CD14-positive monocyte (primary cell): Measurements from ENCODE around the gene MVB12B. TPM values are rescaled to one million over a fixed set of nuclear protein-coding genes. Genes with fewer than 3 reads are reported as not detected.

Experiments used
- DNase-seq, 3 donors: peaks; one replicate each; pipeline ENCODE4 v3.0.0-alpha.2; 2011 to 2022
- H2AFZ ChIP-seq: 2 replicates; pipeline ENCODE4 v1.6.0; 2012; ENCODE audit warnings: mild to moderate bottlenecking, low read depth, low read length, inconsistent platforms; ENCODE audit not compliant: insufficient read depth, poor library complexity, severe bottlenecking
- H3K27ac ChIP-seq, 2 donors: 1 replicate in 1 of 2; 2 replicates in 1 of 2; pipeline ENCODE4 v1.5.1; 2012 to 2013; ENCODE audit warnings: low read length in 2 of 2, control low read depth in 1 of 2, inconsistent platforms in 1 of 2, low read depth in 1 of 2, mild to moderate bottlenecking in 1 of 2
- H3K27me3 ChIP-seq, 2 donors: one replicate each; pipeline versions ENCODE4 v1.6.0 to v1.6.1; 2011 to 2013; ENCODE audit warnings: low read length in 2 of 2; ENCODE audit not compliant: control insufficient read depth in 2 of 2, insufficient read depth in 2 of 2
- H3K36me3 ChIP-seq, 2 donors: replicated peaks in 1 of 2; 1 replicate in 1 of 2; 2 replicates in 1 of 2; pipeline versions ENCODE4 v1.5.1 to v1.6.1; 2012 to 2013; ENCODE audit warnings: low read length in 2 of 2, control low read depth in 1 of 2, inconsistent platforms in 1 of 2, mild to moderate bottlenecking in 1 of 2; ENCODE audit not compliant: insufficient read depth in 2 of 2, control insufficient read depth in 1 of 2
- H3K4me1 ChIP-seq, 2 donors: 1 replicate in 1 of 2; 2 replicates in 1 of 2; pipeline versions ENCODE4 v1.5.1 to v1.6.1; 2012 to 2013; ENCODE audit warnings: low read length in 2 of 2, control low read depth in 1 of 2, inconsistent platforms in 1 of 2, mild to moderate bottlenecking in 1 of 2, moderate library complexity in 1 of 2; ENCODE audit not compliant: insufficient read depth in 2 of 2, control insufficient read depth in 1 of 2
- H3K4me2 ChIP-seq: replicated peaks from 2 replicates; pipeline ENCODE3; 2012; ENCODE audit warnings: low read length, moderate library complexity, mild to moderate bottlenecking; ENCODE audit not compliant: poor library complexity, severe bottlenecking; ENCODE audit errors: extremely low read depth
- H3K4me3 ChIP-seq, 3 experiments: fragments of 200-600 bp in 1 of 3; sonication (generic) in 1 of 3; replicated peaks in 1 of 3; 1 replicate in 2 of 3; 2 replicates in 1 of 3; pipeline ENCODE4 v1.5.1; 2011 to 2013; ENCODE audit warnings: low read length in 3 of 3, mild to moderate bottlenecking in 3 of 3, control low read depth in 2 of 3, low read depth in 2 of 3, inconsistent platforms in 1 of 3, moderate library complexity in 1 of 3
- H3K79me2 ChIP-seq: 2 replicates; pipeline ENCODE4 v1.6.0; 2012; ENCODE audit warnings: mild to moderate bottlenecking, control low read depth, inconsistent platforms, low read length, moderate library complexity; ENCODE audit not compliant: insufficient read depth
- H3K9ac ChIP-seq: 2 replicates; pipeline ENCODE4 v1.6.0; 2017; ENCODE audit warnings: low read length, mild to moderate bottlenecking; ENCODE audit not compliant: insufficient read depth, poor library complexity, severe bottlenecking
- H3K9me3 ChIP-seq, 2 donors: replicated peaks in 1 of 2; 1 replicate in 1 of 2; 2 replicates in 1 of 2; pipeline versions ENCODE4 v1.5.1 to v1.6.1; 2012 to 2013; ENCODE audit warnings: low read length in 2 of 2, control low read depth in 1 of 2; ENCODE audit not compliant: control insufficient read depth in 1 of 2, insufficient read depth in 1 of 2
- H4K20me1 ChIP-seq: 2 replicates; pipeline ENCODE4 v1.6.0; 2012; ENCODE audit warnings: mild to moderate bottlenecking, low read length, control low read depth, moderate library complexity; ENCODE audit not compliant: insufficient read depth
- H3K27ac Mint-ChIP-seq, 7 donors: one replicate each; pipeline ENCODE4 v1.8.0; 2020; ENCODE audit warnings: mild to moderate bottlenecking in 7 of 7, mixed read lengths in 7 of 7, moderate library complexity in 6 of 7, inconsistent platforms in 2 of 7
- H3K27me3 Mint-ChIP-seq, 3 donors: one replicate each; pipeline ENCODE4 v1.8.0; 2021 to 2022; ENCODE audit warnings: low read depth in 3 of 3, mild to moderate bottlenecking in 3 of 3, mixed read lengths in 3 of 3, moderate library complexity in 3 of 3, inconsistent platforms in 1 of 3
- H3K36me3 Mint-ChIP-seq, 2 donors: one replicate each; pipeline ENCODE4 v1.8.0; 2020; ENCODE audit warnings: mixed read lengths in 2 of 2, inconsistent platforms in 1 of 2, mild to moderate bottlenecking in 1 of 2
- H3K4me1 Mint-ChIP-seq: one replicate; pipeline ENCODE4 v1.8.0; 2020; ENCODE audit warnings: mild to moderate bottlenecking, mixed read lengths
- H3K4me3 Mint-ChIP-seq, 2 donors: one replicate each; pipeline ENCODE4 v1.8.0; 2020; ENCODE audit warnings: mild to moderate bottlenecking in 2 of 2, mixed read lengths in 2 of 2, moderate library complexity in 1 of 2
- H3K9me3 Mint-ChIP-seq, 7 donors: one replicate each; pipeline ENCODE4 v1.8.0; 2020 to 2022; ENCODE audit warnings: mixed read lengths in 7 of 7, mild to moderate bottlenecking in 6 of 7, moderate library complexity in 6 of 7, inconsistent platforms in 2 of 7
- WGBS: methylation state at CpG from one replicate; pipeline ENCODE4 v1.1.5; 2013; ENCODE audit warnings: missing lambda C conversion rate; ENCODE audit not compliant: insufficient coverage; 5-methylcytosine and 5-hydroxymethylcytosine counted together
- intact Hi-C, 2 donors: fragments of 100-400 bp; cut with micrococcal nuclease; formaldehyde crosslinking; loops; one replicate each; pipeline versions ENCODE4 v1.15.0 to v1.15.1; 2023
- polyA plus RNA-seq, 3 donors: library from polyadenylated mRNA; depleted of rRNA in 1 of 3; unstranded in 2 of 3; stranded (reverse) in 1 of 3; fragments of 300-500 nt in 2 of 3; fragments of >200 nt in 1 of 3; fragmentation: Illumina TruSeq in 2 of 3; gene quantifications; 1 replicate in 2 of 3; 2 replicates in 1 of 3; pipeline ENCODE4 v1.2.3, GENCODE V29; 2012 to 2021
- TF ChIP-seq, protein P1 (sequence below): fragments of 200-600 bp; IDR thresholded peaks from one replicate; pipeline ENCODE4 v1.8.0; 2022; ENCODE audit warnings: antibody characterized with exemption, mild to moderate bottlenecking

MVB12B gene
- polyA plus RNA-seq, 3 donors: 2.8 to 8.1 (median 3.5) TPM

DNA sequence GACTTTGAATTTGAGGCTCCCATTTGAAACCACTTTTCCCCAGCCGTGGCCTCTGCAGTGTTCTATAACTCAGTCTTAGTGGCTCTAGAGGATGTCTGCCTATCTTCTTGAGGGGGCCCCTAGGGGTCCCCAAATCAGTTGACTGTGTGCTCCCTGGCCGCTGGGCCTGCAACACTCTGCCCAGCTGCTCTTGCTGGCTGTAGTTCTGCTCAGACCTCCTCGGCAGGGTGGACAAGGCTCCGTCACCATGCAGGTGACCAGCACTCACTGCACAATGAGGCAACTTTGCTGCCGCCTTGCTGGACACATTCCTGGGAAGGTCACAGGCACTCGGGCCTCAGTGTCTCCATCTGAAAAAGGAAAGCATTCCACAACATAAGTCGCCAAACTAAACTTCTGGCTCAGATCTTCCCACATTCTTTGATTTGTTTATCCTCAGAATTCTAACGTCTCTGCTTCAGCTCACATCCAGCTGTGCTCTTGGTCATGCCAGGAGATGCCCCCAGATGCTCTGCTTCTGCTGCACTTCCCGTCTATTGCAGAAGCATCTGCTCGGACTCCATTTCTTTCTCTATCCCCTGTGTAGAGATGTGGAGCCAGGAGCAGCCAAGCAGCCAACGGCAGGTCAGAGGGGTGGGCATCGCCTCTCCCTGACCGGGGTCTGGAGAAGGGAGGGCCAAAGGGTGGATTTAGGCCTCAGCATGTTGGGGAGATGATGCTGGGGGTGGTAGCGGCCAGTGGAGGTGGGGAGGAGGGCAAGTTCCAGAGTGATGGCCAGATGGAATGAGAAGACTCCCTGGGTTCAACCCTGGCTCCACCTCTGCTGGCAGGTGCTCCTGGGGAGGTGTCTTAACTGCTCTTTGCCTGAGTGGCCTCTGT lies 133.6 kb downstream of the MVB12B start:
- Mint-ChIP-seq H3K4me1 (peaks cover 15% of the 10 kb centered on the region), H3K27me3 (peaks cover 0 to 2% (median 0%) of the 10 kb centered on the region in 3 donors), H3K9me3 (no peaks in the 10 kb centered on the region), H3K27ac (peak overlapping the region in 1 of 7 donors; percentile 14), H3K36me3 (peaks cover 22 to 34% of the 10 kb centered on the region in 2 donors), H3K4me3 (no peak overlapping the region)
- TF ChIP-seq, protein P1, sequence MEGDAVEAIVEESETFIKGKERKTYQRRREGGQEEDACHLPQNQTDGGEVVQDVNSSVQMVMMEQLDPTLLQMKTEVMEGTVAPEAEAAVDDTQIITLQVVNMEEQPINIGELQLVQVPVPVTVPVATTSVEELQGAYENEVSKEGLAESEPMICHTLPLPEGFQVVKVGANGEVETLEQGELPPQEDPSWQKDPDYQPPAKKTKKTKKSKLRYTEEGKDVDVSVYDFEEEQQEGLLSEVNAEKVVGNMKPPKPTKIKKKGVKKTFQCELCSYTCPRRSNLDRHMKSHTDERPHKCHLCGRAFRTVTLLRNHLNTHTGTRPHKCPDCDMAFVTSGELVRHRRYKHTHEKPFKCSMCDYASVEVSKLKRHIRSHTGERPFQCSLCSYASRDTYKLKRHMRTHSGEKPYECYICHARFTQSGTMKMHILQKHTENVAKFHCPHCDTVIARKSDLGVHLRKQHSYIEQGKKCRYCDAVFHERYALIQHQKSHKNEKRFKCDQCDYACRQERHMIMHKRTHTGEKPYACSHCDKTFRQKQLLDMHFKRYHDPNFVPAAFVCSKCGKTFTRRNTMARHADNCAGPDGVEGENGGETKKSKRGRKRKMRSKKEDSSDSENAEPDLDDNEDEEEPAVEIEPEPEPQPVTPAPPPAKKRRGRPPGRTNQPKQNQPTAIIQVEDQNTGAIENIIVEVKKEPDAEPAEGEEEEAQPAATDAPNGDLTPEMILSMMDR: no peak
- no peaks in the 10 kb centered on the region for H3K36me3 ChIP-seq
- H3K27ac ChIP-seq: no peak overlapping the region
- H3K79me2 ChIP-seq: no peaks in the 10 kb centered on the region
- intact Hi-C loops: no loop called here
- WGBS: 86% methylated on average over 8 of the region's 14 CpGs
- no peak for DNase-seq
- no peak overlapping the region for H3K9ac ChIP-seq
- no peaks in the 10 kb centered on the region for H3K27me3 ChIP-seq
- H3K4me2 ChIP-seq: no peak overlapping the region
- no peaks in the 10 kb centered on the region for H3K9me3 ChIP-seq
- H2AFZ ChIP-seq: no peak overlapping the region
- H3K4me3 ChIP-seq: no peak overlapping the region
- H4K20me1 ChIP-seq: no peaks in the 10 kb centered on the region
- peaks cover 0 to 4% of the 10 kb centered on the region in 2 donors for H3K4me1 ChIP-seq

DNA sequence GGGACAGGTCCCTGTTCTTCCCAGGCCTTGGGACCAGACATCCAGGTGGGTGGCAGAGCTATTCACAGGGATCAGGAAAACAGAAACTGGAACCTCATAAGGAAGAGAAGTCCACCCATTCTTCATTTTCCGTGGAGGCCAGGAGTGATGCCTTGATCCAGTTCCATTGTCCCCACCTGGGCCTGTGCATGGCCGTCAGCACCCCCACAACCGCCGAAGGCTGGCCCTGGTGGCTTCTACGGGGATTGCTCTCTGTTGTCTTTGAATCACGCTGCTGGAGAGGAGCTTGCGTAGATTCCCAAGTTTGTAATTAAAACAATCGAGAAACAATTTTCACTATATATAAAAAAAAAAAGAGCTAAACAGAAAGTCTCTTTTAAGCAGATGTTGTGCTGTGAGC lies 134.4 kb downstream of the MVB12B start:
- H3K27ac Mint-ChIP-seq: no peak overlapping the region
- H3K9me3 Mint-ChIP-seq: no peaks in the 10 kb centered on the region
- Histone ChIP-seq H2AFZ (no peak overlapping the region), H3K27ac (no peak overlapping the region), H3K4me3 (no peak overlapping the region), H3K27me3 (no peaks in the 10 kb centered on the region), H3K4me1 (peaks cover 0 to 4% of the 10 kb centered on the region in 2 donors), H3K79me2 (peaks cover 2% of the 10 kb centered on the region), H3K9ac (no peak overlapping the region), H3K36me3 (no peaks in the 10 kb centered on the region), H3K9me3 (no peaks in the 10 kb centered on the region), H4K20me1 (no peaks in the 10 kb centered on the region), H3K4me2 (no peak overlapping the region)
- no peak for DNase-seq
- H3K36me3 Mint-ChIP-seq: peaks cover 22 to 31% of the 10 kb centered on the region in 2 donors
- H3K4me3 Mint-ChIP-seq: no peak overlapping the region
- peaks cover 0 to 2% (median 0%) of the 10 kb centered on the region in 3 donors for H3K27me3 Mint-ChIP-seq
- TF ChIP-seq, protein P1: no peak
- H3K4me1 Mint-ChIP-seq: peaks cover 19% of the 10 kb centered on the region
- intact Hi-C loops: no loop called here
- 98% methylated on average over 4 of the region's 8 CpGs for WGBS
